ENCODE results near the gene CBX4.

DNA sequence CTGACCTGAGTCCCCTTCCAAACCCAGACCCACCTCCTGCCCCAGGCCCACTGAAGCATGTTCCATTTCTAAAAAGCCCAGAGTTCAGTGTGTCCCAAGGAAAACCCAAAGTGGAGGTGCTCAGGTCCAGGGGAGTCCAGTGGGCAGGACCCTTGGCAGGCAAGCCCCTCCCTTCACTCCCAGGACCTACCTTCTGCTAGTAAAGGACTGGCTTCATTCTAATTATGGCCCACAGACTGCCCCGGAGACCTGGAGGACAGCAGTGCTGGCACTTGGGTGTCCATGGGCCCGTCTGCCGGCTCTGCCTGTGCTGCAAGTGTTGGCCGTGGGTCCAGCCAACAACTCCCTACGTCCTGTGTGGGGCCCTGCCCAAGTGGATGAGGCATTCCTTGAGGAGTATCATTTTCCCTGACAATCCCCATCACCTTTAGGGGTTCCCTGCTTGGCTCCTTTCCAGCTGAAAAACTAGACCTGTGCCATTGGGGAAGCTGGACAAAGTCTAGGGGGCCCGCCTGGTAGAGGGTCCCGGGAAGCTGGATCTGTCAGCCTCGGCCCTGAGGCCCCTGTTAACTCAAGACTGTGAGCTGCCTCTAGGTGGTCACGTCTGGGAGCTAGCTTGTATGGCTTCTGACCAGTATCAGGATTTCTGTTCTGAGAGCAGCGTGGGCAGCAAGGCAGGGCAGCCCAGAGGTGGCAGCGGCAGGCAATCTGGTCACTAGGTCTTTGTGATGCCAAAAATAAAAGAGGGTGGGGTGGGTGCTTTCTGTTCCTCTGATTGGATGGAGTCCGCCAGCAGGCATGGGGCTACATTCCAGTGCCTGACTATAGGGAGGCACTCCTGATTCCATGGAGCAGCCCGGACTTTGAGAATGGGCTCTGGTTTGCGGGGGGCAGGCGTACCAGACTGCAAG, 53.1 kb downstream of the CBX4 start:
- no peak for TF ChIP-seq CTCF (IDR thresholded peaks at IDR 0.05; ENCODE audit: poor library complexity, severe bottlenecking)
- TF ChIP-seq, protein P1, sequence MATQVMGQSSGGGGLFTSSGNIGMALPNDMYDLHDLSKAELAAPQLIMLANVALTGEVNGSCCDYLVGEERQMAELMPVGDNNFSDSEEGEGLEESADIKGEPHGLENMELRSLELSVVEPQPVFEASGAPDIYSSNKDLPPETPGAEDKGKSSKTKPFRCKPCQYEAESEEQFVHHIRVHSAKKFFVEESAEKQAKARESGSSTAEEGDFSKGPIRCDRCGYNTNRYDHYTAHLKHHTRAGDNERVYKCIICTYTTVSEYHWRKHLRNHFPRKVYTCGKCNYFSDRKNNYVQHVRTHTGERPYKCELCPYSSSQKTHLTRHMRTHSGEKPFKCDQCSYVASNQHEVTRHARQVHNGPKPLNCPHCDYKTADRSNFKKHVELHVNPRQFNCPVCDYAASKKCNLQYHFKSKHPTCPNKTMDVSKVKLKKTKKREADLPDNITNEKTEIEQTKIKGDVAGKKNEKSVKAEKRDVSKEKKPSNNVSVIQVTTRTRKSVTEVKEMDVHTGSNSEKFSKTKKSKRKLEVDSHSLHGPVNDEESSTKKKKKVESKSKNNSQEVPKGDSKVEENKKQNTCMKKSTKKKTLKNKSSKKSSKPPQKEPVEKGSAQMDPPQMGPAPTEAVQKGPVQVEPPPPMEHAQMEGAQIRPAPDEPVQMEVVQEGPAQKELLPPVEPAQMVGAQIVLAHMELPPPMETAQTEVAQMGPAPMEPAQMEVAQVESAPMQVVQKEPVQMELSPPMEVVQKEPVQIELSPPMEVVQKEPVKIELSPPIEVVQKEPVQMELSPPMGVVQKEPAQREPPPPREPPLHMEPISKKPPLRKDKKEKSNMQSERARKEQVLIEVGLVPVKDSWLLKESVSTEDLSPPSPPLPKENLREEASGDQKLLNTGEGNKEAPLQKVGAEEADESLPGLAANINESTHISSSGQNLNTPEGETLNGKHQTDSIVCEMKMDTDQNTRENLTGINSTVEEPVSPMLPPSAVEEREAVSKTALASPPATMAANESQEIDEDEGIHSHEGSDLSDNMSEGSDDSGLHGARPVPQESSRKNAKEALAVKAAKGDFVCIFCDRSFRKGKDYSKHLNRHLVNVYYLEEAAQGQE (IDR thresholded peaks at IDR 0.05; ENCODE audit: borderline replicate concordance): no peak
